CD4-positive, alpha-beta memory T cell (primary cell): ENCODE results near the gene ZNF689. TPM values are rescaled to one million over a fixed set of nuclear protein-coding genes. Genes with fewer than 3 reads are reported as not detected.
"Not testable (repeated sequence)": the region's sequence is repeated elsewhere in the genome, so short reads cannot be mapped to it uniquely, and the experiment has no call there.

Experiments used
- CTCF ChIA-PET: fragments of 350-600 bp; sonication (Branson Sonifier 250); formaldehyde crosslinking; loops from one replicate; lab custom pipeline; 2021; ENCODE audit warnings: inconsistent platforms; ENCODE audit not compliant: partially characterized antibody; lab: Charles Lee
- POLR2A ChIA-PET: fragments of 350-600 bp; sonication (Branson Sonifier 250); formaldehyde crosslinking; loops from one replicate; lab custom pipeline; 2021; ENCODE audit not compliant: partially characterized antibody; lab: Charles Lee
- DNase-seq, 5 donors: peaks; one replicate each; pipeline versions ENCODE4 v3.0.0 to v3.0.0-alpha.2; 2020 to 2022; ENCODE audit warnings: mixed read lengths in 1 of 5
- H3K27ac ChIP-seq: one replicate; pipeline ENCODE4 v1.7.0; 2013; ENCODE audit warnings: low read depth, low read length
- H3K27me3 ChIP-seq: 2 replicates; pipeline ENCODE4 v1.7.0; 2013; ENCODE audit warnings: mild to moderate bottlenecking, low read length, moderate library complexity; ENCODE audit not compliant: insufficient read depth
- H3K36me3 ChIP-seq: 2 replicates; pipeline ENCODE4 v1.7.0; 2013; ENCODE audit warnings: mild to moderate bottlenecking, low read length, moderate library complexity; ENCODE audit not compliant: insufficient read depth
- H3K4me1 ChIP-seq: 2 replicates; pipeline ENCODE4 v1.7.0; 2013; ENCODE audit warnings: mild to moderate bottlenecking, low read length, moderate library complexity; ENCODE audit not compliant: insufficient read depth
- H3K4me3 ChIP-seq, 2 donors: one replicate each; pipeline ENCODE4 v1.7.0; 2013; ENCODE audit warnings: low read length in 2 of 2, mild to moderate bottlenecking in 1 of 2
- H3K9me3 ChIP-seq, 2 donors: one replicate each; pipeline ENCODE4 v1.7.0; 2013; ENCODE audit warnings: low read length in 2 of 2, control low read depth in 1 of 2; ENCODE audit not compliant: control insufficient read depth in 1 of 2
- H3K27ac Mint-ChIP-seq, 7 donors: one replicate each; pipeline ENCODE4 v1.8.0; 2020 to 2021; ENCODE audit warnings: mixed read lengths in 7 of 7, mild to moderate bottlenecking in 6 of 7, inconsistent platforms in 3 of 7, moderate library complexity in 3 of 7
- H3K27me3 Mint-ChIP-seq, 2 donors: one replicate each; pipeline ENCODE4 v1.8.0; 2020 to 2021; ENCODE audit warnings: mixed read lengths in 2 of 2
- H3K36me3 Mint-ChIP-seq, 2 donors: one replicate each; pipeline ENCODE4 v1.8.0; 2020 to 2021; ENCODE audit warnings: mixed read lengths in 2 of 2, inconsistent platforms in 1 of 2, mild to moderate bottlenecking in 1 of 2
- H3K4me1 Mint-ChIP-seq, 4 donors: one replicate each; pipeline ENCODE4 v1.8.0; 2020 to 2021; ENCODE audit warnings: mixed read lengths in 4 of 4, mild to moderate bottlenecking in 1 of 4
- H3K4me3 Mint-ChIP-seq, 8 donors: one replicate each; pipeline ENCODE4 v1.8.0; 2020 to 2021; ENCODE audit warnings: mixed read lengths in 8 of 8, mild to moderate bottlenecking in 7 of 8, moderate library complexity in 6 of 8, inconsistent platforms in 3 of 8
- H3K9me3 Mint-ChIP-seq, 8 donors: one replicate each; pipeline ENCODE4 v1.8.0; 2020 to 2021; ENCODE audit warnings: mixed read lengths in 8 of 8, mild to moderate bottlenecking in 5 of 8, inconsistent platforms in 3 of 8, moderate library complexity in 1 of 8
- intact Hi-C: fragments of 100-400 bp; cut with micrococcal nuclease; formaldehyde crosslinking; loops from one replicate; pipeline ENCODE4 v1.15.1; 2023
- polyA plus RNA-seq, 2 donors: library from polyadenylated mRNA; unstranded; fragments of 300-500 nt; fragmentation: Illumina TruSeq; gene quantifications; one replicate each; pipeline ENCODE4 v1.2.3, GENCODE V29; 2021
- total RNA-seq, 2 experiments: library from RNA; stranded (reverse); gene quantifications; one replicate each; pipeline ENCODE4 v1.2.3, GENCODE V29; 2021

Gene ZNF689
- total and polyA plus RNA-seq, 4 experiments from 2014 or later = 11.9 to 14.5 (median 13.3) TPM

DNA sequence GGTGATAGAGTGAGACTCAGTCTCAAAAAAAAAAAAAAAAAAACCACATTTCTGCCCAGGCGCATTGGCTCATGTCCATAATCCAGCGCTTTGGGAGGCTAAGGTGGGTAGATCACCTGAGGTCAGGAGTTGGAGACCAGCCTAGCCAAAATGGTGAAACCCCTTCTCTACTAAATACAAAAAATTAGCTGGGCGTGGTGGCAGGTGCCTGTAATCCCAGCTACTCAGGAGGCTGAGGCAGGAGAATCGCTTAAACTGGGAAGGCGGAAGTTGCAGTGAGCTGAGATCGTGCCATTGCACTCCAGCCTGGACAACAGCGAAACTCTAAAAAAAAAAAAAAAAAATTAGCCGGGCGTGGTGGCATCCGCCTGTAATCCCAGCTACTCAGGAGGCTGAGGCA is 26.9 kb upstream of the ZNF689 start:
- ChIA-PET CTCF (interaction anchor here (0.7 to 1.7 kb wide), 10 partner anchors 9 to 523 kb away, joined by 3 to 12 read pairs (median 4); partner anchors contain the start of gene ZNF785), POLR2A (interaction anchor here (1.3 to 2.0 kb wide), 3 partner anchors 13 to 266 kb away, joined by 3 to 6 read pairs (median 4); partner anchors contain the start of genes PRR14 and TBC1D10B)
- H3K36me3 Mint-ChIP-seq, H3K27ac Mint-ChIP-seq, H3K9me3 ChIP-seq, H3K4me3 Mint-ChIP-seq, H3K27me3 ChIP-seq, DNase-seq, H3K27ac ChIP-seq, H3K27me3 Mint-ChIP-seq, H3K4me3 ChIP-seq, H3K36me3 ChIP-seq, H3K9me3 Mint-ChIP-seq, intact Hi-C loops: not testable (repeated sequence)
- H3K4me1 ChIP-seq = peaks cover 13% of the 10 kb centered on the region
- H3K4me1 Mint-ChIP-seq = peaks cover 2 to 16% (median 10%) of the 10 kb centered on the region in 4 donors

DNA sequence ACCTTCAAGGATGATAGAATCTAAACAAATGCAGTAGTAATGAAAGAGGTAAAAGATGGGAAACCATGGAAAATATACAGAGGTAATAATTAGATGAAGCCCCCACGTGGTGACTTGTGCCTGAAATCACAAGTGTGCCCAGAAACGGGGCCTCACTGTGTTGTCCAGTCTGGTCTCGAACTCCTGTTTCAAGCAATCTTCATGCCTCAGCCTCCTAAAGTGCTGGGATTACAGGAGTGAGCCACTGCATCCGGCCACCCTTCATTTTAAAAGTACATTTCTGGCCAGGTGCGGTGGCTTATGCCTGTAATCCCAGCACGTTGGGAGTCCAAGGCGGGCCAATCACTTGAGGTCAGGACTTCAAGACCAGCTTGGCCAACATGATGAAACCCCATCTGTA is 26.4 kb upstream of the ZNF689 start:
- intact Hi-C loops = no loop called here
- H3K27ac Mint-ChIP-seq = no peak overlapping the region
- CTCF ChIA-PET = interaction anchor here (0.7 to 1.7 kb wide), 8 partner anchors 8 to 523 kb away, joined by 3 to 12 read pairs (median 4); partner anchors contain the start of gene ZNF785

DNA sequence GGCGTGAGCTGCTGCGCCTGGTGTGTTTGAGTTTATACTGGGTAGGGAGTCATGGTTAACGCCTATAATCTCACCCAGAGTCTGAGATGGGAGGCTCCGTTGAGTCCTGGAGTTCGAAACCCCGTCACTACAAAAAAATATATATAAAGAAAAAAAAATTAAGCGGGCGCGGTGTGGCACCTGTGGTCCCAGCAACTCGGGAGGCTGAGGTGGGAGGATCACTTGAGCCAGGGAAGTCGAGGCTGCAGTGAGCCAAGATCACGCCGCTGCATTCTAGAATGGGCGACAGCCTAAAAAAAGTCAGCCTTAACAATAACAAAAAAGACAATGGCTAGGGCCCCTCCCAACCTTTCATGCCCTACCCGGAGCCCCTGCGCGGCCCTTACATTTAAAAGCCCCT is 23.3 kb upstream of the ZNF689 start:
- Mint-ChIP-seq H3K27me3 (no peaks in the 10 kb centered on the region), H3K4me1 (peaks cover 6 to 22% (median 14%) of the 10 kb centered on the region in 4 donors), H3K4me3 (peak overlapping the region; percentile 94 to 96 (median 96)), H3K27ac (peak overlapping the region; percentile 97 to 100 (median 99)), H3K36me3 (peaks cover 0 to 4% of the 10 kb centered on the region in 2 donors), H3K9me3 (no peaks in the 10 kb centered on the region)
- DNase-seq = no peak
- H3K4me1 ChIP-seq = peaks cover 15% of the 10 kb centered on the region
- intact Hi-C loops = no loop called here
- peak overlapping the region; percentile 92 for H3K27ac ChIP-seq
- no peaks in the 10 kb centered on the region for H3K27me3 ChIP-seq
- ChIA-PET CTCF (interaction anchor here (0.9 to 2.9 kb wide), 4 partner anchors 12 to 203 kb away, joined by 3 to 12 read pairs (median 4); partner anchors contain the start of genes DCTPP1 and FBRS), POLR2A (interaction anchor here (0.5 to 3.1 kb wide), 14 partner anchors 16 to 284 kb away, joined by 3 to 37 read pairs (median 5); partner anchors contain the start of genes DCTPP1, FBRS, PRR14 and SRCAP)
- no peaks in the 10 kb centered on the region for H3K9me3 ChIP-seq
- no peaks in the 10 kb centered on the region for H3K36me3 ChIP-seq
- peak overlapping the region; percentile 73 to 76 for H3K4me3 ChIP-seq

More for the DNA sequence above, 26.4 kb upstream of the ZNF689 start:
- Mint-ChIP-seq H3K27me3 (no peaks in the 10 kb centered on the region), H3K36me3 (peaks cover 0 to 4% of the 10 kb centered on the region in 2 donors), H3K4me3 (no peak overlapping the region), H3K4me1 (peaks cover 2 to 16% (median 10%) of the 10 kb centered on the region in 4 donors), H3K9me3 (no peaks in the 10 kb centered on the region)
- POLR2A ChIA-PET = interaction anchor here (1.3 to 2.0 kb wide), 4 partner anchors 14 to 266 kb away, joined by 3 to 8 read pairs (median 5); partner anchors contain the start of genes FBRS, PRR14 and TBC1D10B
- Histone ChIP-seq H3K4me1 (peaks cover 13% of the 10 kb centered on the region), H3K27me3 (no peaks in the 10 kb centered on the region), H3K9me3 (no peaks in the 10 kb centered on the region), H3K36me3 (no peaks in the 10 kb centered on the region), H3K4me3 (no peak overlapping the region), H3K27ac (no peak overlapping the region)
- no peak for DNase-seq

DNA sequence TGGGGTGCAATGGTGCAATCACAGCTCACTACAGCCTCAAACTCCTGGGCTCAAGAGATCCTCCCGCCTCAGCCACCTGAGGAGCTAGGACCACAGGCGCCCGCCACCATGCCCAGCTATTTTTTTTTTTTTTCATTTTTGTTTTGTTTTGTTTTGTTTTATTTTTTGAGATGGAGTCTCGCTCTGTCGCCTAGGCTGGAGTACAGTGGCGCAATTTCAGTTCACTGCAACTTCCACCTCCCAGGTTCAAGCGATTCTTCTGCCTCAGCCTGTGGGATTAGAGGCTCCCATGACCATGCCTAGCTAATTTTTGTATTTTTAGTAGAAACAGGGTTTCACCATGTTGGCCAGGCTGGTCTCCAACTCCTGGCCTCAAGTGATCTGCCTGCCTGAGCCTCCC is 22.3 kb upstream of the ZNF689 start:
- not testable (repeated sequence) for H3K27me3 Mint-ChIP-seq

DNA sequence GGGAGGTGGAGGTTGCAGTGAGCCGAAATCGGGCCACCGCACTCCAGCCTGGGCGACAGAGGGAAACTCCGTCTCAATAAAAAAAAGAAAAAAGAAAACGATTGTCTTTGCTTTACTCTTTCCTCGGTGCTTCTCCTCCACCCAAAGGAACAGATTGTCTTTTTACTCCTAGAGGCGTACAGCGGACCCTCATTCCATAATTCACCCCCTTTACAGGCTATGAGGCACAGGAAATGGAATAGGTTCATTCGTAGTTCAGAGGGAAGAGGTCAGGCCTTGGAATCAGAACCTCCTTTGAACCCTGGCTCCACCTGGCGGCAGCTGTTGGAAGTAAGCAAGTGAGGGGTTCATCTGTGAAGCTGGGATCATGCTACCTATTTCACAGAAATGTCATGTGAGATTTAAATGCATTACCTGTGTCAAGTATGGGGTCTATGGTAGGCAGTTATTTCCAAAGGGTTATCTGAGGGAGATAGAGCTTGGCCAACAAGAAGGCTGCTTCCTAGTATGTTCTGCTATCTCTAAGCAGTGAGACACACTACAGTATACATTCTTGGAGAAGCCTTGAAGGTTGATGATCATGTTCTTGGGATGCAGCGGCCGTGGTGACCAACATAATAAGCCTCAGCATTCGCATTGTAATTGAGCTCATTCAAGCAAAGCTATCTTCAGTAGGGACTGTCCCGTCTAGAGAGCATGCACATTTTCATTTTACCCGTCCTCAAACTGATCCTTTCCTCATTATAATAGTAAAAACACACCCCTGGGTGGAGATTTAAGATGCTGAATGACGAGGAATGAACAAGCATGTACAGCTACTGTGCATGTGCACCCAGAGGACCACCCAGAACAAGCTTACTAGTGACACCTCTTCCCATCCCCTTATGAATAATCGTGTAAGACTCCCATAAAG is 18.7 kb upstream of the ZNF689 start:
- no peaks in the 10 kb centered on the region for H3K36me3 Mint-ChIP-seq
- Histone ChIP-seq H3K27me3 (no peaks in the 10 kb centered on the region), H3K36me3 (no peaks in the 10 kb centered on the region), H3K27ac (no peak overlapping the region), H3K9me3 (no peaks in the 10 kb centered on the region), H3K4me3 (peak overlapping the region in 1 of 2 donors; percentile 48), H3K4me1 (peaks cover 9% of the 10 kb centered on the region)
- H3K4me1 Mint-ChIP-seq = peaks cover 4 to 9% (median 7%) of the 10 kb centered on the region in 4 donors
- POLR2A ChIA-PET = interaction anchor here (0.7 to 1.8 kb wide), 13 partner anchors 9 to 211 kb away, joined by 3 to 7 read pairs (median 4); partner anchors contain the start of genes PRR14, ZNF688, ZNF689 and ZNF785
- CTCF ChIA-PET = interaction anchor here (0.6 to 4.7 kb wide), 33 partner anchors 9 to 220 kb away, joined by 3 to 29 read pairs (median 4); partner anchors contain the start of genes DCTPP1, FBRS, PRR14 and ZNF688
- H3K27ac Mint-ChIP-seq = peak overlapping the region; percentile 38 to 95 (median 87)
- intact Hi-C loops = loop anchor here (1.0 to 5.0 kb wide), 3 partner anchors 19 to 199 kb away; partner anchors contain the start of genes DCTPP1, ZNF688 and ZNF689
- H3K9me3 Mint-ChIP-seq = peaks cover 0 to 2% (median 0%) of the 10 kb centered on the region in 8 donors
- DNase-seq = peak; percentile 72 to 83 (median 80)
- peak overlapping the region; percentile 67 to 86 (median 78) for H3K4me3 Mint-ChIP-seq
- H3K27me3 Mint-ChIP-seq = peaks cover 0 to under 1% of the 10 kb centered on the region in 2 donors

More for the DNA sequence above, 22.3 kb upstream of the ZNF689 start:
- H3K27ac ChIP-seq, H3K27me3 ChIP-seq, H3K9me3 Mint-ChIP-seq, H3K9me3 ChIP-seq, H3K36me3 Mint-ChIP-seq, DNase-seq, H3K4me3 Mint-ChIP-seq, H3K4me3 ChIP-seq, intact Hi-C loops, H3K36me3 ChIP-seq: not testable (repeated sequence)
- ChIA-PET CTCF (interaction anchor here (0.6 to 4.7 kb wide), 11 partner anchors 10 to 202 kb away, joined by 3 to 22 read pairs (median 3); partner anchors contain the start of genes DCTPP1 and ZNF689), POLR2A (interaction anchor here (0.7 to 3.1 kb wide), 3 partner anchors 17 to 27 kb away, joined by 3 to 37 read pairs (median 25); partner anchors contain the start of genes FBRS, PRR14 and ZNF689)
- H3K4me1 ChIP-seq = peaks cover 17% of the 10 kb centered on the region
- H3K27ac Mint-ChIP-seq = peak overlapping the region in 1 of 7 donors; percentile 51
- H3K4me1 Mint-ChIP-seq = peaks cover 6 to 24% (median 17%) of the 10 kb centered on the region in 4 donors

DNA sequence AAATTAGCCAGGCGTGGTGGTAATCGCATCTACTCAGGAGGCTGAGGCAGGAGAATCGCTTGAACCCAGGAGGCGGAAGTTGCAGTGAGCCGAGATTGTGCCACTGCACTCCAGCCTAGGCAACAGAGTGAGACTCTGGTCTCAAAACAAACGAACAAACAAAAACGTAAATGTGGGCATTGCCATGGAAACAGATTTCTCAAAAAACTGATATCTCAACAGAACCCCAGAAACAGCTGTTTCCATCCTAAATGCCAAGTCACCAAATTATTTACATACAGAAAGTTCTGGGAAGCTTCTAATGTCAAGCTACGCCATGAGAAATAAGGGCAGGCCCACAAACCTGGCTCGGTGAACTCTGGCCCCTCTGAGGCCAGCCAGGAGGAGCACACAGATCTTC is 16.0 kb upstream of the ZNF689 start:
- POLR2A ChIA-PET = interaction anchor here (1.4 kb wide), 1 partner anchor 16 kb away, joined by 6 read pairs; the partner anchor contains the start of gene ZNF689
- peaks cover 4 to 9% (median 7%) of the 10 kb centered on the region in 4 donors for H3K4me1 Mint-ChIP-seq
- no peak overlapping the region for H3K27ac ChIP-seq
- intact Hi-C loops = loop anchor here (5.0 kb wide), 1 partner anchor 54 kb away; the partner anchor contains the start of gene ZNF688
- H3K4me1 ChIP-seq = peaks cover 5% of the 10 kb centered on the region
- H3K9me3 ChIP-seq = no peaks in the 10 kb centered on the region
- no peaks in the 10 kb centered on the region for H3K36me3 Mint-ChIP-seq
- no peak overlapping the region for H3K27ac Mint-ChIP-seq
- CTCF ChIA-PET = interaction anchor here (1.3 to 1.6 kb wide), 3 partner anchors 16 to 40 kb away, joined by 4 to 6 read pairs (median 5); partner anchors contain the start of genes ZNF689 and ZNF785
- H3K27me3 Mint-ChIP-seq = peaks cover 0 to 5% of the 10 kb centered on the region in 2 donors
- no peak overlapping the region for H3K4me3 ChIP-seq
- H3K9me3 Mint-ChIP-seq = peaks cover 0 to 2% (median 0%) of the 10 kb centered on the region in 8 donors
- DNase-seq = no peak
- no peaks in the 10 kb centered on the region for H3K27me3 ChIP-seq
- no peaks in the 10 kb centered on the region for H3K36me3 ChIP-seq
- H3K4me3 Mint-ChIP-seq = no peak overlapping the region
